Measurements from ENCODE around the gene SLC47A2. TPM values are rescaled to one million over a fixed set of nuclear protein-coding genes. Genes with fewer than 3 reads are reported as not detected.

Gene SLC47A2
- total and polyA plus RNA-seq, 8 donors = 0.78 TPM; not detected in 7

GRCh38 chr17:19720631-19721426 is 4.4 kb upstream of the SLC47A2 start:
- H3K27me3 ChIP-seq = no peaks in the 10 kb centered on the region

GRCh38 chr17:19720210-19720475 is 3.8 kb upstream of the SLC47A2 start:
- Histone ChIP-seq H3K4me1 (peaks cover 22 to 44% (median 32%) of the 10 kb centered on the region in 4 donors), H3K4me3 (no peak overlapping the region), H3K27me3 (no peaks in the 10 kb centered on the region), H3K27ac (peak overlapping the region in 1 of 5 donors; percentile 50), H3K36me3 (no peaks in the 10 kb centered on the region), H3K9me3 (no peaks in the 10 kb centered on the region)
- no peak for TF ChIP-seq POLR2A (IDR thresholded peaks at IDR 0.05)
- no peak for TF ChIP-seq CTCF (IDR thresholded peaks at IDR 0.05)
- TF ChIP-seq POLR2AphosphoS5 (IDR thresholded peaks at IDR 0.05) = no peak
- TF ChIP-seq EP300 (IDR thresholded peaks at IDR 0.05) = no peak
- intact Hi-C loops (cut with DNase I; ENCODE audit: low total_unique reads) = no loop called here
- 69 to 83% (median 77%) methylated on average over 5 of the region's 5 CpGs for WGBS, 5 donors
- no peak for DNase-seq

More at GRCh38 chr17:19720631-19721426, 4.4 kb upstream of the SLC47A2 start:
- intact Hi-C loops (cut with DNase I; ENCODE audit: low total_unique reads) = no loop called here
- H3K36me3 ChIP-seq = no peaks in the 10 kb centered on the region
- WGBS, 5 donors = 46 to 71% (median 53%) methylated on average over 7 to 9 of the region's 9 CpGs
- H3K9me3 ChIP-seq = no peaks in the 10 kb centered on the region
- H3K4me1 ChIP-seq = peaks cover 23 to 46% (median 32%) of the 10 kb centered on the region in 4 donors
- H3K4me3 ChIP-seq = no peak overlapping the region
- peak; percentile 52 to 66 for DNase-seq
- H3K27ac ChIP-seq = peak overlapping the region in 2 of 5 donors; percentile 19 to 50
- TF ChIP-seq POLR2AphosphoS5 (IDR thresholded peaks at IDR 0.05) (no peak), POLR2A (IDR thresholded peaks at IDR 0.05) (no peak), CTCF (IDR thresholded peaks at IDR 0.05) (no peak), EP300 (IDR thresholded peaks at IDR 0.05) (no peak)

- Histone ChIP-seq H3K4me1 (peaks cover 16 to 38% (median 29%) of the 10 kb centered on the region in 4 donors), H3K9me3 (no peaks in the 10 kb centered on the region), H3K27me3 (no peaks in the 10 kb centered on the region), H3K36me3 (no peaks in the 10 kb centered on the region), H3K27ac (peak overlapping the region in 2 of 5 donors; percentile 11 to 50), H3K4me3 (no peak overlapping the region)
- peak in 1 of 3 donors; percentile 31 for TF ChIP-seq POLR2AphosphoS5 (IDR thresholded peaks at IDR 0.05)
- TF ChIP-seq CTCF (IDR thresholded peaks at IDR 0.05) = no peak
- DNase-seq = peak in 1 of 2 donors; percentile 53
- WGBS, 5 donors = 88 to 96% (median 91%) methylated on average over 23 of the region's 23 CpGs
- intact Hi-C loops (cut with DNase I; ENCODE audit: low total_unique reads) = no loop called here
Measured at GRCh38 chr17:19719355-19720209, 3.2 kb upstream of the SLC47A2 start.

- intact Hi-C loops (cut with DNase I; ENCODE audit: low total_unique reads) = no loop called here
- Histone ChIP-seq H3K36me3 (no peaks in the 10 kb centered on the region), H3K4me1 (peaks cover 8 to 35% (median 22%) of the 10 kb centered on the region in 4 donors), H3K9me3 (no peaks in the 10 kb centered on the region), H3K27me3 (no peaks in the 10 kb centered on the region), H3K4me3 (no peak overlapping the region), H3K27ac (no peak overlapping the region)
- no peak for DNase-seq
- WGBS, 5 donors = 78 to 93% (median 85%) methylated on average over 18 of the region's 18 CpGs
- TF ChIP-seq POLR2AphosphoS5 (IDR thresholded peaks at IDR 0.05) (no peak), CTCF (IDR thresholded peaks at IDR 0.05) (no peak), EP300 (IDR thresholded peaks at IDR 0.05) (no peak), POLR2A (IDR thresholded peaks at IDR 0.05) (no peak)
Measured at GRCh38 chr17:19718613-19719354, 2.4 kb upstream of the SLC47A2 start.

Measured in stomach (tissue), 9 donors.